D721Med (cell line): ENCODE measurements around the gene IMMP2L.
"Not testable (repeated sequence)": the region's sequence is repeated elsewhere in the genome, so short reads cannot be mapped to it uniquely, and the experiment has no call there.

Experiments
- DNase-seq: peaks from one replicate; pipeline ENCODE4 v3.0.0; 2011; ENCODE audit warnings: low spot score; ENCODE audit not compliant: insufficient read length
- FAIRE-seq: peaks from 2 replicates; lab custom pipeline; 2011; peaks lifted over from hg19 to GRCh38; lab: Jason Lieb, UNC
- TF ChIP-seq, protein P1 (sequence below): IDR thresholded peaks from 2 replicates; pipeline ENCODE4 v1.5.1; 2012; ENCODE audit warnings: mild to moderate bottlenecking, control low read depth; ENCODE audit not compliant: insufficient read depth; ENCODE audit errors: missing control alignments

The IMMP2L gene

DNA sequence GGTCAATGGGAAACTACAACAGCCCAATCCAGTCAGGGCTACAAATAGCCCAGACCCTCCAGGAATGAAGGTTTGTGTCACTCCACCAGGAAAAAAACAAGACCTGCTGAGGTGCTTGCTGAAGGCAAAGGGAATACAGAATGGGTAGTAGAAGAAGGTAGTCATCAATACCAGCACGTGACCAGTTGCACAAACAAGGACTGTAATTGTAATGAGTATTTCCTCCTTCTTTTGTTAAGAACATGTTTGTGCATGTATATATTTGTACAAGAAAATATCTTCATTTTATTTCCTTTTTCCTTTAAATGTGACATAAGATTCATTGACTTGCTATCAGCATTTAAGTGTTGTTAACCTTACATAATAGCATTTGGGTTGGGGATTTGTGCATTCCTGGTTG is 229.3 kb downstream of the IMMP2L start:
- TF ChIP-seq, protein P1, sequence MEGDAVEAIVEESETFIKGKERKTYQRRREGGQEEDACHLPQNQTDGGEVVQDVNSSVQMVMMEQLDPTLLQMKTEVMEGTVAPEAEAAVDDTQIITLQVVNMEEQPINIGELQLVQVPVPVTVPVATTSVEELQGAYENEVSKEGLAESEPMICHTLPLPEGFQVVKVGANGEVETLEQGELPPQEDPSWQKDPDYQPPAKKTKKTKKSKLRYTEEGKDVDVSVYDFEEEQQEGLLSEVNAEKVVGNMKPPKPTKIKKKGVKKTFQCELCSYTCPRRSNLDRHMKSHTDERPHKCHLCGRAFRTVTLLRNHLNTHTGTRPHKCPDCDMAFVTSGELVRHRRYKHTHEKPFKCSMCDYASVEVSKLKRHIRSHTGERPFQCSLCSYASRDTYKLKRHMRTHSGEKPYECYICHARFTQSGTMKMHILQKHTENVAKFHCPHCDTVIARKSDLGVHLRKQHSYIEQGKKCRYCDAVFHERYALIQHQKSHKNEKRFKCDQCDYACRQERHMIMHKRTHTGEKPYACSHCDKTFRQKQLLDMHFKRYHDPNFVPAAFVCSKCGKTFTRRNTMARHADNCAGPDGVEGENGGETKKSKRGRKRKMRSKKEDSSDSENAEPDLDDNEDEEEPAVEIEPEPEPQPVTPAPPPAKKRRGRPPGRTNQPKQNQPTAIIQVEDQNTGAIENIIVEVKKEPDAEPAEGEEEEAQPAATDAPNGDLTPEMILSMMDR = no peak
- FAIRE-seq (no peak), DNase-seq (no peak)

DNA sequence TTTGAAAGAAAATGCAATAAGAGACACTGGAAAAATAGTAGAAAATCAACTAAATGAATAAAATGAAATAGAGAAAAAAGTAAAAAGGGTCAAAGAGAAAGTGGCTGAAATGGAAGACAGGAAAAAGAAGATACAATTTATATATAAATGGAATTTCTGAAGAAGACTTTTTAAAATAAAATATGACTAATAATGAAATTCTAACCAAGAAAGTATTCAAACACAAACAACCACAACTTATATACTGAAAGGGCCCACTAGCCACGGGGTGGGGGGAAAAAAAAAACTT is 232.1 kb downstream of the IMMP2L start:
- DNase-seq (no peak), FAIRE-seq (no peak)
- TF ChIP-seq, protein P1 = no peak

DNA sequence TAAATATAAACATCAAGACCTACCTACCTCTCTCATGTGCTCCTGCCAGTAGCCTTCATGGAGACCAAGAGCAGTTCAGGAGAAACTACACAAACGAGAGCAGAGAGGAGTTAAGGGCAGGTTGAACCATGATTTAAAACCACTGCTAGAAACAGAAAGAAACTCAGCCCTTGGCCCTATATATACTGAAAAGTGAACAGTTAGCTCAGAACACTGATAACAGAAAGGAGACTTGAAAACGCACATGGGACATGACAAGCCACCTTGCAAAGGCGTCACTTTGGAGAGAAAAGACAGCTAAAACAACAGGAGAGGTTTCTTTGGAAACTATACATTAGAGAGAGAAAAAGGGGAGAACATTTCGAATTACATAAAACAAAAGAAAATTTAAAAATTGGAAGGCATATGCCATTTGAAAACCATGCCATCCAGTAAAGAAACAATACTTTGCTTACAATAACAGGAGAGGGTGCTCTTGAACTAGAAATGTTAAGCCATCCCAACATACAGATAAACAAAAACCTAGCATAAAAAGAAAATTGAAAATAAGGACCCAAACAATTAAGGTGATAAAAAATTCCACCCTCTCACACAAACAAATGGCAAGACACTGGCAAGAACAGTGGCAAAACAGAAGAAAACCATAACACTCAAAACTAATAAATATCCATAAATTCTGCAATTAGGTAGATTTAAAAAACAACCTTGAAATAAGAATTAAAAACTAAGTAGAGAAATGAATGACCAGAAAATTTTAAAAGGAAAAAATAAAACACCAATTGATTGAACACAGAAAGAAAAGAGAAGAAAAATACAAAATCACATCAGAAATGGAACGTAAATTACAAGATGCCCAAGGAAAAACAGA is 232.7 kb downstream of the IMMP2L start:
- FAIRE-seq (no peak), DNase-seq (no peak)
- TF ChIP-seq, protein P1 = no peak

GRCh38 chr7:111328487-111328886 is 233.8 kb downstream of the IMMP2L start:
- TF ChIP-seq, protein P1 = no peak
- DNase-seq (no peak), FAIRE-seq (no peak)

DNA sequence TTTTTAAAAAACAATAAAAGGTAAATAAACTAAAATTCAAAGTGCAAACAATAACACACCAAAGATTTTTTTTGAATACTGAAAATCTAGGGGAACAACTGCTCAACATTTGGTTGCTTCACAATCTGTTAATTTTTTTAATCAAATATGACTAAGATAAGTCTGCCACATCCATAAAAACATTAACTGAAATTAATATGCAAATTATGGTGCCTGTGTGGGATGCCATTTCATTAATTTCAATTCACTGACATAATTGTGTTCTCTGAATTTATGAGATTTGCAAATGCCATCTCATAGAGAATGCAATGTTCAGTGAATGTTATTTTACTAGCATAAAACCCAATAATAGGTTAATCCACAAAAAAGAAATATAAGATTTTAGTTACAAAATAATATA is 237.5 kb downstream of the IMMP2L start:
- TF ChIP-seq, protein P1 = no peak
- FAIRE-seq (no peak), DNase-seq (no peak)

GRCh38 chr7:111324228-111324627 is 238.1 kb downstream of the IMMP2L start:
- FAIRE-seq (no peak), DNase-seq (no peak)
- TF ChIP-seq, protein P1 = no peak

DNA sequence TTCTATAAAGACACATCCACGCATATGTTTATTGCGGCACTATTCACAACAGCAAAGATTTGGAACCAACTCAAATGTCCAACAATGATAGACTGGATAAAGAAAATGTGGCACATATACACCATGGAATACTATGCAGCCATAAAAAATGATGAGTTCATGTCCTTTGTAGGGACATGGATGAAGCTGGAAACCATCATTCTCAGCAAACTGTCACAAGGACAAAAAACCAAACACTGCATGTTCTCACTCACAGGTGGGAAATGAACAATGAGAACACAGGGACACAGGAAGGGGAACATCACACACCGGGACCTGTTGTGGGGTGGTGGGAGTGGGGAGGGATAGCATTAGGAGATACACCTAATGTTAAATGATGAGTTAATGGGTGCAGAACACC is 238.6 kb downstream of the IMMP2L start:
- FAIRE-seq, DNase-seq: not testable (repeated sequence)

- DNase-seq = no peak
- FAIRE-seq = no peak
These were observed 242.2 kb downstream of the IMMP2L start for GRCh38 chr7:111320133-111320532.

More at GRCh38 chr7:111320133-111320532, 242.2 kb downstream of the IMMP2L start:
- TF ChIP-seq, protein P1 = no peak
